SH-SY5Y (cell line): Measurements from ENCODE around the gene ACSBG1.

Experiments used
- GATA2 ChIP-seq: IDR thresholded peaks from 2 replicates; pipeline ENCODE4 v1.6.1; 2011; ENCODE audit warnings: mild to moderate bottlenecking, low read depth, low read length
- GATA3 ChIP-seq: IDR thresholded peaks from 2 replicates; pipeline ENCODE4 v1.6.1; 2011; ENCODE audit warnings: low read depth, mild to moderate bottlenecking, low read length, moderate library complexity

ACSBG1 gene

GRCh38 chr15:78205337-78205736, 29.0 kb downstream of the ACSBG1 start:
- TF ChIP-seq GATA3 (no peak), GATA2 (no peak)

- no peak for TF ChIP-seq GATA2
- TF ChIP-seq GATA3 = no peak
These were observed 29.7 kb downstream of the ACSBG1 start for GRCh38 chr15:78204351-78205309.

- TF ChIP-seq GATA2 = no peak
- TF ChIP-seq GATA3 = no peak
These were observed 30.8 kb downstream of the ACSBG1 start for GRCh38 chr15:78203346-78204225.

GRCh38 chr15:78201281-78202190, 32.8 kb downstream of the ACSBG1 start:
- no peak for TF ChIP-seq GATA3
- no peak for TF ChIP-seq GATA2

GRCh38 chr15:78200276-78200930, 34.0 kb downstream of the ACSBG1 start:
- TF ChIP-seq GATA3 = no peak
- TF ChIP-seq GATA2 = no peak

GRCh38 chr15:78197632-78198031, 36.7 kb downstream of the ACSBG1 start:
- TF ChIP-seq GATA3 (no peak), GATA2 (no peak)

GRCh38 chr15:78195735-78196201, 38.6 kb downstream of the ACSBG1 start:
- TF ChIP-seq GATA3 = no peak
- no peak for TF ChIP-seq GATA2

- TF ChIP-seq GATA3 = no peak
- no peak for TF ChIP-seq GATA2
These were observed 39.8 kb downstream of the ACSBG1 start for GRCh38 chr15:78194568-78194925.

GRCh38 chr15:78193731-78194567, 40.4 kb downstream of the ACSBG1 start:
- TF ChIP-seq GATA2 (no peak), GATA3 (no peak)

- TF ChIP-seq GATA2 (no peak), GATA3 (no peak)
These were observed 41.4 kb downstream of the ACSBG1 start for GRCh38 chr15:78192826-78193594.

- no peak for TF ChIP-seq GATA3
- TF ChIP-seq GATA2 = no peak
These were observed 51.5 kb downstream of the ACSBG1 start for GRCh38 chr15:78182821-78183220.
